Stimulated activated naive CD4-positive, alpha-beta T cell (primary cell): ENCODE data around the gene TAF10.

Source experiments
- DNase-seq, 6 experiments: peaks; one replicate each; lab custom pipeline; 2025; lab: John Stamatoyannopoulos, UW

The TAF10 gene

GRCh38 chr11:6583584-6583983 is 28.4 kb downstream of the TAF10 start:
- DNase-seq, result no peak

GRCh38 chr11:6579681-6580080 is 32.3 kb downstream of the TAF10 start:
- no peak for DNase-seq

DNA sequence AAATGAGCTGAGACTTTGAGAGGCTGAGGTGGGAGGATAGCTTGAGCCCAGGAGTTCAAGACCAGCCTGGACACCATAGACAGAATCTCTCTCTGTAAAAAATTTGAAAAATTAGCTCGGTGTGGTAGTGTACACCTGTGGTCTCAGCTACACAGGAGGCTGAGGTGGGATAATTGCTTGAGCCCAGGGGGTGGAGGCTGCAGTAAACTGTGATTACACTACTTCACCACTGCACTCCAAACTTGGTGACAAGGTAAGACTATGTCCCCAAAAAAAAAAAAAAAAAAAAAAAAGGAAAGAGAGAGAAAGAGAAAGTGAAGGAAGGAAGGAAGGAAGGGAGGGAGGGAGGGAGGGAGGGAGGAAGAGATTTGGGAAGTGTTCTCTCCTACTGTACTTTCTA is 33.9 kb downstream of the TAF10 start:
- DNase-seq, result no peak

- no peak for DNase-seq
Observed at GRCh38 chr11:6576471-6577373, 35.3 kb downstream of the TAF10 start.

DNA sequence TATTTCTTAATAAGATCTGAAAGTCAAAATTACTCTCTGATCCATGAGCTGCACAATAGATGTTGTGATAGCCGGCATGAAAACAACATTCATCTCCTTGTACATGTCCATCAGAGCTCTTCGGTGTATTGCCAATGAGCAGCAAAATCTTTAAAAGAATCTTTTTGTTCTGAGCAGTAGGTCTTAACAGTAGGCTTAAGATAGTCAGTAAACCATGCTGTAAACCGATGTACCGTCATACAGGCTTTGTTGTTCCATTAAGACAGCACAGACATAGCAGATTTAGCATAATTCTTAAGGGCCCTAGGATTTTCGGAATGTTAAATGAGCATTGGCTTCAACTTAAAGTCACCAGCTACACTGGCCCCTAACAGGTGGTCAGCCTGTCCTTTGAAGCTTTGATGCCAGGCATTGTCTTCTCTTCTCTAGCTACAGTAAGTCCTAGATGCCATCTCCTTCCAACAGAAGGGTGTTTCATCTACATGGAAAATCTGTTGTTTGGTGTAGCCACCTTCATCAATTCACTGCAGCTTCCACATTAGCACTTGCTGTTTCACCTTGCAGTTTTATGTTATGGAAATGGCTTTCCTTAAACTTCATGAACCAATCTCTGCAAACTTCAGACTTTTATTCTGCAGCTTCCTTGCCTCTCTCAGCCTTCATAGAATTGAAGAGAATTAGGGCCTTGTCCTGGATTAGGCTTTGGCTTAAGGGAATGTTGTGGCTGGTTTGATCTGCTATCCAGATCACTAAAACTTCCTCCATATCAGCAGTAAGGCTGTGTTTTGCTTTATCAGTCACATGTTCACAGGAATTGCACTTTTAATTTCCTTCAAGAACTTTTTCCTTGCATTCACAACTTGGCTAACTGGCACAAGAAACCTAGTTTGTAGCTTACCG is 37.0 kb downstream of the TAF10 start:
- no peak for DNase-seq

DNA sequence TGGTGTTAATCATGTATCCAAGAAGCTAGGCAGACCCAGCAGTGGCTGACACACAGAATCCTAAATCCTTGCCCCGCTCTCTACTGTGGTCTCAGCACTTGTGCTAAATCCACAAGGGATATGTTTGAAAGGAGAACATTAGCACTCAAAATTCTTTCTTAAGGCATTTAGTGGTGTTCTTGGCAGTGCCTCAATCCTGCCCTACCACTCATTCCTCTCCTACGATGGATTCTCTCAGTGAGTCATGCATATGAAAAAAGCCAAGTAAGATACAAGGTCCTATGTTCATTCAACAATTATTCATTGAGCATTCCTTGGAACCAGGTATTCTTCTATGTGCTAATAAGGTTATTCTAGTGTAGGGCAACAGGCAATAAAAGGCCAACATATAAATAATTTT is 39.8 kb downstream of the TAF10 start:
- no peak for DNase-seq

DNA sequence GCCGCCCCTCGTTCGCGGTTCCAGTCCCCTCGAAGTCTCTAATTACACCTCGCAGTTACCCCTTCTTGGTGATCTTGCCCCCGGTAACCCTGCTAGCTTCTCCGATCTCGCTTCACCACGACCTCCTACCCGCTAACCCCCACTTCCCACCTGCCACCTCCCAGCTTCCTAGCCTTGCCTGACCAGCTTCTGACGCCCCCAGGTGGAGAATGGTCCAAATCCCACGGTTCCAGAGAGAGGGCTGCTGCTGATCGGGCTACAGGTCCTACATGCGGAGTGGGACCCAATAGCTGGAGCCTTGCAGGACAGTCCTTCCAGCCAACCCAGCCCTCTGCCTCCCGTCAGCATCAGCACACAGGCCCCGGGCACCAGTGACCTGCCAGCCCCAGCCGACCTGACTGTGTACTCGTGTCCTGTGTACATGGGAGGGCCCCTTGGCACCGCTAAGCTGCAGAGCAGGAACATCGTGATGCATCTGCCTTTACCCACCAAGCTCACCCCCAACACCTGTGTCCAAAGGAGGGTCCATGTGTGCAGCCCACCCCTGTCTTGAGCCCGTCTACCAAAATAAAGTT is 40.5 kb downstream of the TAF10 start:
- no peak for DNase-seq

- DNase-seq, result no peak
Observed at GRCh38 chr11:6570691-6571427, 41.2 kb downstream of the TAF10 start.

- DNase-seq, result no peak
Observed at GRCh38 chr11:6569706-6570105, 42.3 kb downstream of the TAF10 start.

- no peak for DNase-seq
Observed at GRCh38 chr11:6568191-6568918, 43.7 kb downstream of the TAF10 start.

DNA sequence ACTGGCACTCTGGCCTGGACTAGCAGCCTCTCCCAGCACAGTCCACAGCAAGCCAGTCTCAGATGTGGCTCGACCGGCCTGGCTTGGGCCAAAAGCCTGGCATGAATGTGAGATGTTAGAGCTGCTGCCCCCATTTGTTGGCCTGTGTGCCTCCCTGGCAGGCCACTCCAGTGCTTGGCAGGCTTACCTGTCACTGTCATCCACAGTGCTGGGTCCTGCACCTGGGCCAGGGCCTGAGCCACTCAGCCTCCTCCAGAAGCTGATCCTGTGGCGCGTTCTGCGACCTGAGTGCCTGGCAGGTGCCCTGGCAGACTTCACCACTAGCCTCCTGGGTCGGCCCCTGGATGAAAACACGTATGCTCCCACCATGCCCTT is 44.7 kb downstream of the TAF10 start:
- no peak for DNase-seq

DNA sequence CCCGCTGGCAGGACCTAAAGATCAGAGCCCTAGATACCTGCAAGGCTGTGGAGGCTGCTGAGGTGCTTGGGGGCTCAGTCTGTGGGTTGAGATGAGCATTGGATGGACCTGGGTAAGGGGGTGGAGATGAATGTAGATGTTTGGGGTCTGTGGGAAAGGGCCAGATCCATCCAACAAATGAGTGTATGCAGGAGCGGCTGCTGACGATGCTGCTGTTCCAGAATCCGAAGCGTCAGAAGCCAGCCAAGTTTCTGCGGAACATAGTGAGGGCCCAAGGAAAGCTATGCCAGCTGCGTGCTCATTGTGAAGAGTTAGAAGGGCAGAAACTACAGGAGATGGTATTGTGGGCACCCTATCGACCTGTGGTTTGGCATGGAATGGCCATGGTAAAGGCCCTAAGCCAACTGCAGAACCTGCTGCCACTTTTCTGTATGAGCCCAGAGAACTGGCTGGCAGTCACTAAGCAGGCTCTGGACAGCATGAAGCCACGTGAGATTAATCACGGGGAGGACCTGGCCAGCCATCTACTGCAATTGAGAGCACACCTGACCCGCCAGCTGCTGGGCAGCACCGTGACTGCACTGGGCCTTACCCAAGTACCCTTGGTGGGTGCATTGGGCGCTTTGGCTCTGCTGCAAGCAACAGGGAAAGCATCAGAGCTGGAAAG is 45.2 kb downstream of the TAF10 start:
- no peak for DNase-seq

- no peak for DNase-seq
Observed at GRCh38 chr11:6565988-6566703, 45.9 kb downstream of the TAF10 start.

DNA sequence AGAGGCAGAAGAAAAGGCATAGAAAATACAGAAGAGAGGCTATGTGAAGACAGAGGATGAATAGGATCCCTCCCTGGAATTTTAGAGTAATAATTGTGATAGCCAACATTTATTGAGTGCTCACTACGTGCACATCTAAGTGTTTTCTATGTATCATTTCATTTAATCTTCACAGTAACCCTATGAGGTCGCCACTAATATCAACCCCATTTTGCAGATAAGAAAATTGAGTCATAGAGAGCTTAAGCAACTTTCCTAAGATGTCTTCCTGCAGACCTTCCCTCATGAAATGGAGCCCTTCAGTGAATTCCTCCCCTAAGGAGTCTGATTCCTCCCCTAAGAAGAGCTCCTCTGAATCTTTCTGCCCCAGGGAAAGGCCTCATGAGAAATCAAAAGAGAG is 46.7 kb downstream of the TAF10 start:
- DNase-seq, result no peak

DNA sequence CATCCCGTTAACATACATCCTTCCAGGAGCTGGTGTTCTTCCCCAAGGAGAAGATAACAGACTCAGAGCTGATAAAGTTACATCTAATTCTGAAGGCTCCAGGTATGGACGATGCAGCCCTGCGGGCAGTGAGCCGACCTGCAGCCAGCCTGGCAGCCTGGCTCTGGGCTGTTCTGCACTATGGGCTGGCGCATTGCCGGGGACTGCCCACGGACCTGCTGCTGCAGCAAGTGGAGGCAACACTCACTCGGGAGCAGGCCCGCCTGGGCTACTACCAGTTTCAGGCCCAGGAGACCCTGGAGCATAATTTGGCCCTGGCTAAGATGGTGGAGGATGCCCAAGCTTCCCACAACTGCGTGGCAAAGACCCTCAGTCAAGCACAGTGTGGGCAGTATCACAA is 48.3 kb downstream of the TAF10 start:
- no peak for DNase-seq

DNA sequence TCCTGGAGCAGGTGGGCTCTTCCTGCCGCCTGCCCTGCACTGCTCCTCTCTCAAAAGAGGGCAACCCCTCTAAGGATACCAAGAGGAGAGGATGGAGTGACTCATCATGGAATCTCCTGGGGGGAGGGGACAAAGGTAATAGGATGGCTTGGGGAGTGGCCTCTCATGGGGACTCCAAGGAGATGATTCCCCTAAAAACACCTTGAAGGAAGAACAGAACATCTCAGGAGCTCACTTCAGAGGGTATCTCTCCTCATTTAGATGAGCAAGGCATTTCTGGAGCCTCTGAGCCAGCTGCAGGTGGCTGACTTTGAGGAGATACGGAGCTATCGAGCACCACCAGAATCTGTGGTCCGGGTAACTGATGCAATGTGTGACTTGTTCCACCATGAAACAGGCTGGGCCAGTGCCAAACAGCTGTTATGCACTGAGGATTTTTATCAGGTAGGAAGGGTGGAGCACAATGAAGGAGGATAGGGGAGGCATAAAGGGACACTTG is 48.8 kb downstream of the TAF10 start:
- no peak for DNase-seq

GRCh38 chr11:6561288-6561687 is 50.7 kb downstream of the TAF10 start:
- DNase-seq, result no peak
